Epithelial cell of proximal tubule (primary cell): ENCODE data around the gene PRKCE. TPM values are rescaled to one million over a fixed set of nuclear protein-coding genes. Genes with fewer than 3 reads are reported as not detected.

ENCODE experiments used
- DNase-seq: peaks from one replicate; pipeline ENCODE4 v3.0.0-alpha.2; 2011; ENCODE audit warnings: low read depth
- H3K4me3 ChIP-seq: 2 replicates; pipeline ENCODE4 v1.5.1; 2011; ENCODE audit warnings: low read depth, mild to moderate bottlenecking, low read length
- total RNA-seq: library from RNA; depleted of rRNA; stranded (reverse); fragments of >200 nt; gene quantifications from 2 replicates; pipeline ENCODE4 v1.2.3, GENCODE V29; 2015
- TF ChIP-seq, protein P1 (sequence below): conservative IDR thresholded peaks from 2 replicates; pipeline ENCODE4 v1.5.1; 2012; ENCODE audit warnings: low read depth, mild to moderate bottlenecking, low read length

Gene PRKCE
- total RNA-seq, 1 donor from 2014 or later: 2.5 TPM

DNA sequence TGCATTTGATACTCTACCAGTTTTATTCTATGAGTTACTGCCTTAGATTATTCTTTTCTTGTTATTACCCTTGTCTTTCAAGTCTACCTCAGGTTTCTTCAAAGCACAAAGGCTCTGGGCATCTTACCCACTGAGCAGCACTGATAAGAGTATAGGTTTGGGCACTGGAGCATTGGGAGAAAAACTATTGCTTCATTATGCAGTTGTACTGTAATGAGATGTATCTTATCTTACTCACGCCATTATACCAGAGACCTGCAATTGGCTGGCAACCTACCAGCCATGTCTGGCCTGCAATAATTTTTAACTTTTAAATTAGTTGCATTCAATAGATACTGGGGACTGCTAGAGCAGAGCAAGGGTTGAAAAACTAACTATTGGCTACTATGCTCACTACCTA, 21.5 kb upstream of the PRKCE start:
- DNase-seq: no peak
- TF ChIP-seq, protein P1, sequence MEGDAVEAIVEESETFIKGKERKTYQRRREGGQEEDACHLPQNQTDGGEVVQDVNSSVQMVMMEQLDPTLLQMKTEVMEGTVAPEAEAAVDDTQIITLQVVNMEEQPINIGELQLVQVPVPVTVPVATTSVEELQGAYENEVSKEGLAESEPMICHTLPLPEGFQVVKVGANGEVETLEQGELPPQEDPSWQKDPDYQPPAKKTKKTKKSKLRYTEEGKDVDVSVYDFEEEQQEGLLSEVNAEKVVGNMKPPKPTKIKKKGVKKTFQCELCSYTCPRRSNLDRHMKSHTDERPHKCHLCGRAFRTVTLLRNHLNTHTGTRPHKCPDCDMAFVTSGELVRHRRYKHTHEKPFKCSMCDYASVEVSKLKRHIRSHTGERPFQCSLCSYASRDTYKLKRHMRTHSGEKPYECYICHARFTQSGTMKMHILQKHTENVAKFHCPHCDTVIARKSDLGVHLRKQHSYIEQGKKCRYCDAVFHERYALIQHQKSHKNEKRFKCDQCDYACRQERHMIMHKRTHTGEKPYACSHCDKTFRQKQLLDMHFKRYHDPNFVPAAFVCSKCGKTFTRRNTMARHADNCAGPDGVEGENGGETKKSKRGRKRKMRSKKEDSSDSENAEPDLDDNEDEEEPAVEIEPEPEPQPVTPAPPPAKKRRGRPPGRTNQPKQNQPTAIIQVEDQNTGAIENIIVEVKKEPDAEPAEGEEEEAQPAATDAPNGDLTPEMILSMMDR: no peak
- no peak overlapping the region for H3K4me3 ChIP-seq

- TF ChIP-seq, protein P1: no peak
- no peak for DNase-seq
- no peak overlapping the region for H3K4me3 ChIP-seq
These were observed 20.2 kb upstream of the PRKCE start for GRCh38 chr2:45631319-45631718.

GRCh38 chr2:45631955-45632354, 19.5 kb upstream of the PRKCE start:
- H3K4me3 ChIP-seq: no peak overlapping the region
- no peak for DNase-seq
- TF ChIP-seq, protein P1: no peak

DNA sequence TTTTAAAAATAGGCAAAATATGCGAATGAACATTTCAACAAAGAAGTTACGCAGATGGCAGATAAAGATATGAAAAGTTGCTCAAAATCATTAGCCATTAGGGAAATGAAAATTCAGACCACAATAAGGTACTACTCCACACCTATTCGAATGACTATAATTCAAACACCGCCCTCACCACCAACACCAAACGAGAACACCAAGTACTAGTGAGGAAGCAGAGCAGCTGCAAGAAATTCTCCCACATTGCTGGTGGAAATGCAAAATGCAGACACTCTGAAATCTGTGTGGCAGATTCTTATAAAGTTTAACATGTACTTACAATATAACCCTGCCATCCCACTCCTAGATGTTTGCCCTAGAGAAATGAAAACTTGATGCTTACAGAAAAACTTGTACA, 17.3 kb upstream of the PRKCE start:
- TF ChIP-seq, protein P1: no peak
- no peak for DNase-seq
- no peak overlapping the region for H3K4me3 ChIP-seq

DNA sequence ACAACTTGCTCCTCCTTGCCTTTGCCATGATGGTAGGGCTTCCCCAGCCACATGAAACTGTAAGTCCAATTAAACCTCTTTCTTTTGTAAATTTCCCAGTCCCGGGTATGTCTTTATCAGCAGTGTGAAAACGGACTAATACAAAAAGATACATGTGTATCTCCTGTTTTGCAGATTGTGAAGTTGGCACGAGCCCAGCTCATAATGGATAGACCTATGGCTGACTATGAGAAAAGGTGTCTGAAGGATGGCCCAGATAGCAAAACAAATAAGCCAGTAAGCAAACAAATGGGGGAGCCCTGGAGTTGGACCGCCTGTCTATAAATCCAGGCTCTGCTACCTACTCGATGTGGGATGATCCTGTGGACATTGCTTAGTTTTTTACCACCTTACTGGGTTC, 15.5 kb upstream of the PRKCE start:
- H3K4me3 ChIP-seq: no peak overlapping the region
- TF ChIP-seq, protein P1: no peak
- no peak for DNase-seq

DNA sequence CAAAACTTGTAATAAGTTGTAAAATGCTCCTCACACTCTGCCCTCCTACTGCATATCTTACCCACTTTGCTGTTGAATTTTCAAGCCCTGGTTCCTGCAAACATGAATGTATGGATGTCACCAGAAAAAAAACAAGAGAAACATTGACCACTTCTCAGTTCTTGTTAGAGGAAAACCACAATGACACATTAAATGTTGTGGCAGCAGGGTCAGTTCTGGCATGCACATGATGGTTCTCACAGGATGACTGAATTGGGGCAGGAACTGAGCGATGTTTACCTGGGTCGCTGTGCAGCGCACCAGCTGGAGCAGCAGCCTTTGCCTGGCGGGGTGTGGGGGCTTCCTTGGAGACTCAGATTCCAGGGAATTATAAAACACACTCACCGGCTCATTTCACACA, 14.0 kb upstream of the PRKCE start:
- TF ChIP-seq, protein P1: no peak
- DNase-seq: no peak
- no peak overlapping the region for H3K4me3 ChIP-seq

DNA sequence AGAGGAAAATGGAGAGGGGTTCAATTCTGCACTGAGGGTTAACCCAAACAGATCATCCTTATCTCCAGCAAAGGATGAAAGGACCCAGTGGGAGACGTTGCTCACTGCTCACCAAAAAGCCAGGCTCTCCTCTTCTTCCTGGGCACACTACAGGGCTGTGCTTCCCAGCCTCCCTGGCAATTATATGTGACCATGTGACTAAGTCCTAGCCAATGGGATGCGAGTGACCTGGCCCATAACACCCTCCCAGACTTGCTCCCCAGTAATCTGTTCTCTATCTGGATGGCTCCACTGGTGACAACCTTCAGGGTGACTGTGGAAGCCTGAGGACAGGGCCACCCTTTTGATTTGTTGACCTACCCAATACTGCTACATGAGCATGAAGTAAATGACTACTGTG, 10.9 kb upstream of the PRKCE start:
- no peak for DNase-seq
- H3K4me3 ChIP-seq: no peak overlapping the region
- TF ChIP-seq, protein P1: no peak
